Muscle of arm (tissue), 12 donors: Measurements from ENCODE around the gene LTB4R2. TPM values are rescaled to one million over a fixed set of nuclear protein-coding genes. Genes with fewer than 3 reads are reported as not detected.
"Not testable (repeated sequence)": the region's sequence is repeated elsewhere in the genome, so short reads cannot be mapped to it uniquely, and the experiment has no call there.

ENCODE experiments used
- DNase-seq: peaks from one replicate; pipeline ENCODE4 v3.0.0-alpha.2; 2013
- polyA plus RNA-seq, 12 donors: library from polyadenylated mRNA; unstranded; fragments of 120-200 nt; gene quantifications; one replicate each; pipeline ENCODE4 v1.2.1, GENCODE V29; 2013; ENCODE audit not compliant: insufficient read length in 12 of 12

The LTB4R2 gene
- polyA plus RNA-seq, 12 donors = 1.6 to 7.2 (median 2.7) TPM; not detected in 1

GRCh38 chr14:24337144-24337823, 27.3 kb downstream of the LTB4R2 start:
- DNase-seq = no peak

GRCh38 chr14:24337824-24338175, 27.9 kb downstream of the LTB4R2 start:
- no peak for DNase-seq

- DNase-seq = no peak
Measured at GRCh38 chr14:24338843-24339242, 28.9 kb downstream of the LTB4R2 start.

GRCh38 chr14:24339284-24340151, 29.6 kb downstream of the LTB4R2 start, which contains the start of gene RIPK3:
Gene RIPK3, minus strand, starts transcription at chr14:24339991. Its CDS starts 165 bp downstream, at chr14:24339826.
- DNase-seq = no peak

- DNase-seq = no peak
Measured at GRCh38 chr14:24340606-24341005, 30.7 kb downstream of the LTB4R2 start.

GRCh38 chr14:24342889-24343288, 32.9 kb downstream of the LTB4R2 start:
- DNase-seq = no peak

- DNase-seq = no peak
Measured at GRCh38 chr14:24343795-24344660, 34.1 kb downstream of the LTB4R2 start.

- no peak for DNase-seq
Measured at GRCh38 chr14:24347134-24347533, 37.2 kb downstream of the LTB4R2 start.

- DNase-seq = no peak
Measured at GRCh38 chr14:24348186-24348585, 38.2 kb downstream of the LTB4R2 start.

GRCh38 chr14:24349742-24350141, 39.8 kb downstream of the LTB4R2 start:
- no peak for DNase-seq

- no peak for DNase-seq
Measured at GRCh38 chr14:24351517-24351916, 41.6 kb downstream of the LTB4R2 start.

GRCh38 chr14:24353559-24354481, 43.9 kb downstream of the LTB4R2 start:
- DNase-seq = no peak

GRCh38 chr14:24354482-24354825, 44.5 kb downstream of the LTB4R2 start:
- not testable (repeated sequence) for DNase-seq

- no peak for DNase-seq
Measured at GRCh38 chr14:24355009-24355408, 45.1 kb downstream of the LTB4R2 start.

- no peak for DNase-seq
Measured at GRCh38 chr14:24356208-24356607, 46.3 kb downstream of the LTB4R2 start.

- no peak for DNase-seq
Measured at GRCh38 chr14:24360281-24360680, 50.3 kb downstream of the LTB4R2 start.

GRCh38 chr14:24361326-24361725, 51.4 kb downstream of the LTB4R2 start:
- no peak for DNase-seq
